Calu3 (cell line): Measurements from ENCODE around the gene GUCY2D. TPM values are rescaled to one million over a fixed set of nuclear protein-coding genes. Genes with fewer than 3 reads are reported as not detected.

Experiments
- BruUV-seq: library from RNA; stranded (reverse); fragments of 400-500 nt; replicated peaks from 2 replicates; lab custom pipeline; 2021; lab: Mats Ljungman, UMichigan
- CTCF ChIA-PET: fragments of 300-600 bp; sonication (Branson Sonifier 250); formaldehyde crosslinking; loops from one replicate; lab custom pipeline; 2022; ENCODE audit warnings: antibody characterized with exemption; lab: Charles Lee
- DNase-seq: peaks from one replicate; pipeline ENCODE4 v3.0.0; 2022
- H3K27ac Mint-ChIP-seq: one replicate; pipeline ENCODE4 v1.8.0; 2022; ENCODE audit warnings: mixed read lengths; ENCODE audit not compliant: unreplicated experiment
- H3K27me3 Mint-ChIP-seq: one replicate; pipeline ENCODE4 v1.8.0; 2022; ENCODE audit warnings: mixed read lengths; ENCODE audit not compliant: unreplicated experiment
- H3K36me3 Mint-ChIP-seq: one replicate; pipeline ENCODE4 v1.8.0; 2022; ENCODE audit warnings: mild to moderate bottlenecking, moderate library complexity, mixed read lengths; ENCODE audit not compliant: insufficient read depth, unreplicated experiment
- H3K4me1 Mint-ChIP-seq: one replicate; pipeline ENCODE4 v1.8.0; 2022; ENCODE audit warnings: mild to moderate bottlenecking, low read depth, mixed read lengths; ENCODE audit not compliant: unreplicated experiment
- H3K4me3 Mint-ChIP-seq: one replicate; pipeline ENCODE4 v1.8.0; 2022; ENCODE audit warnings: mild to moderate bottlenecking, low read depth, moderate library complexity, mixed read lengths; ENCODE audit not compliant: unreplicated experiment
- H3K9me3 Mint-ChIP-seq: one replicate; pipeline ENCODE4 v1.8.0; 2022; ENCODE audit warnings: low read depth, mixed read lengths; ENCODE audit not compliant: unreplicated experiment
- intact Hi-C: fragments of 100-400 bp; cut with micrococcal nuclease; formaldehyde crosslinking; loops from one replicate; pipeline ENCODE4 v1.10.0; 2022; ENCODE audit not compliant: unreplicated experiment
- total RNA-seq: library from RNA; stranded (reverse); gene quantifications from 2 replicates; pipeline ENCODE4 v1.2.3, GENCODE V29; 2022
- TF ChIP-seq, protein P1 (sequence below): fragments of 200-600 bp; IDR thresholded peaks from one replicate; pipeline ENCODE4 v1.8.0; 2022; ENCODE audit warnings: antibody characterized with exemption; ENCODE audit not compliant: unreplicated experiment

GUCY2D gene
- total RNA-seq, 1 experiment from 2014 or later = not detected

DNA sequence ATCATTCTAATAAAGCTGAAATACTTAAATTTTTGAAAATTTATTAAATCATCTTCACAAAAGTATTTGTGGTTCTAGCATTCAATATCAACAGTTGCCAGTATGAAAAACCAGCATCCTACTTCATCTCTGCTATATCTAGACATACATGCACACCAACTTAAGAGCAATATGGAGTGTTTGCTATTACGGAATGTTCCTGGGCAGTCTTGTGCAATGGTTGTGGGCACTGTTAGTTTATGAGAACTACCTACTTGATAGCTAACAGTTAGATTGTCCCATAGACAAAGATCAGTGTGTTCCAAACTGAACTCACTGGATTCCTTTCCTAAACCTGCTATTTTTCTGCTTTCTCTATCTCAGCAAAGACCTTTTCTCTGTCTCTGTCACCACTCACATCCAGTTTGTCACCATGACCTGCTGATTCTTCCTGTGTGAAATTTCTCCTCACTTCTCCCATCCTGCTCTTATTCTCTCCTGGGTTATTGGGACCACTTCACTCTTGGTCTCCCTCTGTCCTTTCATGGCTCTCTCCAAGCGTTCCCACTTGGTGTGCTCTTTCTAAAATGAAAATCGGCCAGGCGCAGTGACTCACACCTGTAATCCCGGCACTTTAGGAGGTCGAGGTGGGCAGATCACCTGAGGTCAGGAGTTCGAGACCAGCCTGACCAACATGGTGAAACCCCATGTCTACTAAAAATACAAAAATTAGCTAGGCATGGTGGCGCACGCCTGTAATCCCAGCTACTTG is 42.7 kb upstream of the GUCY2D start:
- no TSS peak for BruUV-seq
- H3K27ac Mint-ChIP-seq = no peak overlapping the region
- H3K4me3 Mint-ChIP-seq = no peak overlapping the region
- intact Hi-C loops = no loop called here
- H3K4me1 Mint-ChIP-seq = no peaks in the 10 kb centered on the region
- no peaks in the 10 kb centered on the region for H3K36me3 Mint-ChIP-seq
- peaks cover 16% of the 10 kb centered on the region for H3K27me3 Mint-ChIP-seq
- CTCF ChIA-PET = no interaction called here
- TF ChIP-seq, protein P1, sequence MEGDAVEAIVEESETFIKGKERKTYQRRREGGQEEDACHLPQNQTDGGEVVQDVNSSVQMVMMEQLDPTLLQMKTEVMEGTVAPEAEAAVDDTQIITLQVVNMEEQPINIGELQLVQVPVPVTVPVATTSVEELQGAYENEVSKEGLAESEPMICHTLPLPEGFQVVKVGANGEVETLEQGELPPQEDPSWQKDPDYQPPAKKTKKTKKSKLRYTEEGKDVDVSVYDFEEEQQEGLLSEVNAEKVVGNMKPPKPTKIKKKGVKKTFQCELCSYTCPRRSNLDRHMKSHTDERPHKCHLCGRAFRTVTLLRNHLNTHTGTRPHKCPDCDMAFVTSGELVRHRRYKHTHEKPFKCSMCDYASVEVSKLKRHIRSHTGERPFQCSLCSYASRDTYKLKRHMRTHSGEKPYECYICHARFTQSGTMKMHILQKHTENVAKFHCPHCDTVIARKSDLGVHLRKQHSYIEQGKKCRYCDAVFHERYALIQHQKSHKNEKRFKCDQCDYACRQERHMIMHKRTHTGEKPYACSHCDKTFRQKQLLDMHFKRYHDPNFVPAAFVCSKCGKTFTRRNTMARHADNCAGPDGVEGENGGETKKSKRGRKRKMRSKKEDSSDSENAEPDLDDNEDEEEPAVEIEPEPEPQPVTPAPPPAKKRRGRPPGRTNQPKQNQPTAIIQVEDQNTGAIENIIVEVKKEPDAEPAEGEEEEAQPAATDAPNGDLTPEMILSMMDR = no peak
- DNase-seq = no peak
- H3K9me3 Mint-ChIP-seq = no peaks in the 10 kb centered on the region

DNA sequence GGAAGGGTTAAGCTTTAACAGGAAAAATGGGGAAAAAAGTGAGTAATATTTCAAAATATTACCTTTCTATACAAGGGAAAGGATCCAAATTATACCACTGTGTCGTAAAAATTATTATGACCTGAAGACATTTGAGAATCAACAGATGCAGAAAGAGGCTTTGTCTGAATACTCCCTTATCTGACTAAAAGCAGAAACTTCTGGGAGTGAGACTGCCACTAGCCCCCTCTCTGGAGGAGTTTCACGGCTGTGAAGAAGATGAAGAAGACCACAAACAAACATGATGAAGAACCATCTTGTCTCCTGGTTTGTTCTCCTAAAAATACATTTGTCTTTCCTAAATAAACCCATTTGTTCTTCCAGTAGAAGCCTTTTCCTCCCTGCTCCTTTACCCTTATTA is 41.0 kb upstream of the GUCY2D start:
- Mint-ChIP-seq H3K9me3 (no peaks in the 10 kb centered on the region), H3K27ac (no peak overlapping the region), H3K4me3 (no peak overlapping the region), H3K27me3 (peaks cover 16% of the 10 kb centered on the region), H3K4me1 (no peaks in the 10 kb centered on the region), H3K36me3 (no peaks in the 10 kb centered on the region)
- intact Hi-C loops = no loop called here
- no peak for DNase-seq
- CTCF ChIA-PET = no interaction called here
- TF ChIP-seq, protein P1 = no peak
- no TSS peak for BruUV-seq

DNA sequence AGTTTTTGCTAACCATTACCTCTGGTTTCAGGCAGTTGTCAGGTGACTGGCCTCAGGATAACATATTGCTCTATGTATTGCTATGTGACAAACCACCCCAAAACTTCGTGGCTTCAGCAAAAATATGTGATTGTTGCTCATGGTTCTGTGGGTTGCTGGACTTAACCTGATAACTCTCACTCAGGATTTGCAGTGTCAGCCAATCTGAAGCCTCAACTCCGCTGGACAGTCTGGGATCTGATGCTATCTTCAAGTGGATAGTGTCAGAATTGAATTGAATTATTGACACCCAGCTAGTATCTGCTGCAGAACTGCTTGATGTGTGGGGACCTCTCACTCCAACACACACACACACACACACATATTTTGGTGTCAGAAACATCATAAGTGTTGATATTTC is 34.7 kb upstream of the GUCY2D start:
- H3K9me3 Mint-ChIP-seq = no peaks in the 10 kb centered on the region
- no peaks in the 10 kb centered on the region for H3K36me3 Mint-ChIP-seq
- no peaks in the 10 kb centered on the region for H3K4me1 Mint-ChIP-seq
- DNase-seq = no peak
- TF ChIP-seq, protein P1 = no peak
- intact Hi-C loops = no loop called here
- no peak overlapping the region for H3K27ac Mint-ChIP-seq
- CTCF ChIA-PET = no interaction called here
- H3K4me3 Mint-ChIP-seq = no peak overlapping the region
- no TSS peak for BruUV-seq
- H3K27me3 Mint-ChIP-seq = peaks cover 12% of the 10 kb centered on the region

DNA sequence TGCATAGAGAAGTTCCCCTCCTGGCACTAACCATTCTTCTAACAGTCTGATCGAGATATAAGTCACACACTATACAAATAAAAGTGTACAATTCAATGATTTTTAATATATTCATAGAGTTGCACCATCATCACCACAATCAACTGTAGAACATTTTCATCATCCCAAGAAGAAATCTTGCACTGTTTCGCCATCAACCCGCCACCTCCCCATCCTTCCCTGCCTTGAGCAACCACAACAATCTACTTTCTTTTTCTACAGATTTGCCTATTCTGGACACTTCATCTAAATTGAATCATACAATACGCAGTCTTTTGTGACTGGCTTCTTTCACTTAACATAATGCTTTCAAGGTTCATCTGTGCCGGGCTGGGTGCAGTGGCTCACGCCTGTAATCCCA is 33.0 kb upstream of the GUCY2D start:
- Mint-ChIP-seq H3K27me3 (peaks cover 12% of the 10 kb centered on the region), H3K4me1 (no peaks in the 10 kb centered on the region), H3K4me3 (no peak overlapping the region), H3K36me3 (no peaks in the 10 kb centered on the region), H3K9me3 (peaks cover 2% of the 10 kb centered on the region), H3K27ac (no peak overlapping the region)
- CTCF ChIA-PET = no interaction called here
- TF ChIP-seq, protein P1 = no peak
- DNase-seq = no peak
- BruUV-seq = no TSS peak
- intact Hi-C loops = no loop called here
